HG03469 (cell line): Measurements from ENCODE around the gene UQCRQ.

ENCODE experiments used
- ATAC-seq: cut with Tn5 transposase; IDR thresholded peaks from one replicate; pipeline ENCODE4 v1.9.1; 2021; ENCODE audit warnings: mild to moderate bottlenecking, moderate library complexity, moderate number of reproducible peaks; ENCODE audit not compliant: unreplicated experiment

The UQCRQ gene

GRCh38 chr5:132867046-132867451 is 607 bp downstream of the UQCRQ start:
- ATAC-seq, result no peak

GRCh38 chr5:132868754-132869153 is 2.3 kb downstream of the UQCRQ start:
- no peak for ATAC-seq

GRCh38 chr5:132870801-132871200 is 4.4 kb downstream of the UQCRQ start:
- ATAC-seq, result no peak

- no peak for ATAC-seq
Observed at GRCh38 chr5:132871459-132872284, 5.2 kb downstream of the UQCRQ start.

- ATAC-seq, result no peak
Observed at GRCh38 chr5:132872788-132873118, 6.3 kb downstream of the UQCRQ start.

GRCh38 chr5:132873119-132873929 is 6.9 kb downstream of the UQCRQ start, which contains the start of gene LEAP2:
Gene LEAP2, plus strand, starts transcription at chr5:132873668. Its CDS starts 27 bp downstream, at chr5:132873695.
- ATAC-seq, result no peak

- no peak for ATAC-seq
Observed at GRCh38 chr5:132873930-132874271, 7.5 kb downstream of the UQCRQ start.

GRCh38 chr5:132876020-132876759 is 9.7 kb downstream of the UQCRQ start:
- no peak for ATAC-seq

GRCh38 chr5:132877466-132877865 is 11.0 kb downstream of the UQCRQ start:
- no peak for ATAC-seq

- no peak for ATAC-seq
Observed at GRCh38 chr5:132877938-132878337, 11.5 kb downstream of the UQCRQ start.

- no peak for ATAC-seq
Observed at GRCh38 chr5:132883261-132883834, 16.9 kb downstream of the UQCRQ start.

GRCh38 chr5:132884548-132884947 is 18.1 kb downstream of the UQCRQ start:
- ATAC-seq, result no peak

GRCh38 chr5:132886064-132886823 is 19.8 kb downstream of the UQCRQ start:
- no peak for ATAC-seq

GRCh38 chr5:132887283-132887682 is 20.8 kb downstream of the UQCRQ start:
- ATAC-seq, result no peak

- no peak for ATAC-seq
Observed at GRCh38 chr5:132889501-132889900, 23.1 kb downstream of the UQCRQ start.

- no peak for ATAC-seq
Observed at GRCh38 chr5:132890817-132891216, 24.4 kb downstream of the UQCRQ start.

- ATAC-seq, result no peak
Observed at GRCh38 chr5:132895719-132896305, 29.4 kb downstream of the UQCRQ start.

GRCh38 chr5:132896685-132897084 is 30.2 kb downstream of the UQCRQ start:
- ATAC-seq, result no peak

GRCh38 chr5:132898094-132898493 is 31.7 kb downstream of the UQCRQ start:
- ATAC-seq, result no peak

GRCh38 chr5:132901036-132901435 is 34.6 kb downstream of the UQCRQ start:
- no peak for ATAC-seq
